ENCODE data around the gene ZBTB43. TPM values are rescaled to one million over a fixed set of nuclear protein-coding genes. Genes with fewer than 3 reads are reported as not detected.

Gene ZBTB43
- total and polyA plus RNA-seq, 10 of the 15 experiments (the other 5 are each of a cell fraction or from before 2014, with no cell fraction given) = 2.4 to 19.3 (median 8.7) TPM

- TF ChIP-seq RAD51 (IDR thresholded peaks at IDR 0.05) (no peak), MYC (IDR thresholded peaks at IDR 0.05; ENCODE audit: insufficient read depth, insufficient read length, insufficient replicate concordance, low read length, severe bottlenecking) (no peak), MLLT1 (IDR thresholded peaks at IDR 0.05) (peak; percentile 70)
These were observed 34.1 kb downstream of the ZBTB43 start (continued) for GRCh38 chr9:126838895-126839294.

GRCh38 chr9:126839301-126839700 lies 34.5 kb downstream of the ZBTB43 start:
- ATAC-seq (peak; percentile 2; the same call in 2 of the 3 replicates), FAIRE-seq (no peak), DNase-seq (ENCODE audit: low read depth, low spot score) (no peak)
- Histone ChIP-seq H4K20me1 (ENCODE audit: control insufficient read depth, insufficient read depth) (no peaks in the 10 kb centered on the region; the same call in 1 of the 2 replicates), H3K4me1 (ENCODE audit: control insufficient read depth, insufficient read depth, low read length) (peaks cover 61% of the 10 kb centered on the region), H3K36me3 (ENCODE audit: control insufficient read depth in 2 of 2, insufficient read depth in 2 of 2, low read length in 1 of 2) (peaks cover 0 to 12% of the 10 kb centered on the region in 2 experiments; a peak in 3 of 4 replicates), H3K27ac (ENCODE audit: control insufficient read depth, insufficient read depth) (peak overlapping the region; percentile 91), H2AFZ (ENCODE audit: control insufficient read depth, low read depth, low read length) (no peak overlapping the region), H3K4me3 (no peak overlapping the region), H3K79me2 (ENCODE audit: control insufficient read depth, insufficient read depth, low read length) (peaks cover 28% of the 10 kb centered on the region), H3K9me3 (replicated peaks; ENCODE audit: control insufficient read depth, insufficient read depth, low read length) (no peaks in the 10 kb centered on the region), H3K27me3 (replicated peaks in 1 of 2; ENCODE audit: control insufficient read depth in 2 of 2, insufficient read depth in 2 of 2, low read length in 1 of 2) (no peaks in the 10 kb centered on the region), H3K9ac (ENCODE audit: control insufficient read depth, insufficient read depth, low read length) (0 out of 2 replicates have a peak overlapping the region, but pooled peaks have one; percentile 15), H3K4me2 (ENCODE audit: control insufficient read depth, insufficient read depth) (peak overlapping the region; percentile 32)
- in situ Hi-C loops (cut with MboI) = no loop called here
- ChIA-PET SMC1A (ENCODE audit: uncharacterized antibody, unreplicated experiment) (interaction anchor here (0.8 to 4.7 kb wide), 10 partner anchors 10 to 1018 kb away, joined by 3 to 35 read pairs (median 4); partner anchors contain the start of gene ZBTB43), RAD21 (ENCODE audit: unreplicated experiment) (interaction anchor here (0.8 to 2.6 kb wide), 13 partner anchors 19 to 344 kb away, joined by 3 to 25 read pairs (median 5); partner anchors contain the start of gene ZBTB43), CTCF (interaction anchor here (0.8 to 2.6 kb wide), 8 partner anchors 20 to 166 kb away, joined by 3 to 16 read pairs (median 8); partner anchors contain the start of genes ZBTB34 and ZBTB43), POLR2A (interaction anchor here (0.6 to 3.2 kb wide), 11 partner anchors 10 to 93 kb away, joined by 3 to 26 read pairs (median 5); partner anchors contain the start of genes ZBTB34 and ZBTB43)
- intact Hi-C loops (cut with micrococcal nuclease; ENCODE audit: unreplicated experiment) = loop anchor here (2.0 kb wide), 1 partner anchor 34 kb away; the partner anchor contains the start of gene ZBTB43
- no TSS peak for BruUV-seq (replicated peaks)
- 11% methylated on average over 8 of the region's 8 CpGs for WGBS (ENCODE audit: insufficient coverage, insufficient replicate concordance, low lambda C conversion rate, missing lambda C conversion rate)
- no peak for TF ChIP-seq CBX5 (IDR thresholded peaks at IDR 0.05; ENCODE audit: low read depth)
- no peak for TF ChIP-seq EP300 (IDR thresholded peaks at IDR 0.05; ENCODE audit: borderline replicate concordance in 1 of 2, control insufficient read depth in 1 of 2, low read depth in 2 of 2, low read length in 2 of 2)
- no peak for TF ChIP-seq NFXL1 (IDR thresholded peaks at IDR 0.05; ENCODE audit: borderline replicate concordance)
- no peak for TF ChIP-seq ZNF207 (IDR thresholded peaks at IDR 0.05; ENCODE audit: borderline replicate concordance)
- TF ChIP-seq CHD4 (IDR thresholded peaks at IDR 0.05) = no peak
- TF ChIP-seq HDAC2 (IDR thresholded peaks at IDR 0.05) = no peak
- no peak for TF ChIP-seq MYC (IDR thresholded peaks at IDR 0.05; ENCODE audit: insufficient read depth, insufficient read length, insufficient replicate concordance, low read length, severe bottlenecking)
- no peak for TF ChIP-seq SUZ12 (IDR thresholded peaks at IDR 0.05; ENCODE audit: unreplicated experiment)
- 0 out of 2 replicates have a peak, but pooled peaks have one; percentile 18 for TF ChIP-seq TCF12 (IDR thresholded peaks at IDR 0.05; ENCODE audit: low read depth, low read length)
- TF ChIP-seq WRNIP1 (IDR thresholded peaks at IDR 0.05; ENCODE audit: borderline replicate concordance, low read depth, low read length) = no peak
- TF ChIP-seq SUPT20H (IDR thresholded peaks at IDR 0.05; ENCODE audit: borderline replicate concordance, control insufficient read depth, low read depth, low read length) = no peak
- no peak for TF ChIP-seq NR2C1 (IDR thresholded peaks at IDR 0.05)
- TF ChIP-seq STAT1 (conservative IDR thresholded peaks at IDR 0.05) = no peak
- TF ChIP-seq TCF3 (IDR thresholded peaks at IDR 0.05; ENCODE audit: borderline replicate concordance, insufficient read depth, low read depth, low read length) = 0 out of 2 replicates have a peak, but pooled peaks have one; percentile 9
- TF ChIP-seq EED (IDR thresholded peaks at IDR 0.05; ENCODE audit: low read depth) = 0 out of 2 replicates have a peak, but pooled peaks have one; percentile 15
- TF ChIP-seq HDAC6 (IDR thresholded peaks at IDR 0.05; ENCODE audit: unreplicated experiment) = no peak
- TF ChIP-seq IRF5 (IDR thresholded peaks at IDR 0.05; ENCODE audit: borderline replicate concordance) = no peak
- no peak for TF ChIP-seq TCF7 (IDR thresholded peaks at IDR 0.05; ENCODE audit: borderline replicate concordance)
